PFSK-1 (cell line): ENCODE measurements around the gene MRPL1.

ENCODE experiments used
- POLR2AphosphoS5 ChIP-seq: IDR thresholded peaks from 2 replicates; pipeline ENCODE4 v1.6.1; 2012; ENCODE audit warnings: low read depth, mild to moderate bottlenecking, control low read depth, low read length, moderate library complexity
- SIN3A ChIP-seq: IDR thresholded peaks from 2 replicates; pipeline ENCODE4 v1.6.1; 2012; ENCODE audit warnings: mild to moderate bottlenecking, low read length, moderate library complexity, borderline replicate concordance; ENCODE audit not compliant: insufficient read depth
- TF ChIP-seq, protein P1 (sequence below), 2 experiments: IDR thresholded peaks; 2 replicates each; pipeline versions ENCODE4 v1.6.1 to v1.8.0; 2011 to 2012; ENCODE audit warnings: low read depth in 2 of 2, low read length in 2 of 2, control low read depth in 1 of 2, inconsistent platforms in 1 of 2, mild to moderate bottlenecking in 1 of 2, moderate library complexity in 1 of 2; ENCODE audit not compliant: insufficient read depth in 1 of 2

DNA sequence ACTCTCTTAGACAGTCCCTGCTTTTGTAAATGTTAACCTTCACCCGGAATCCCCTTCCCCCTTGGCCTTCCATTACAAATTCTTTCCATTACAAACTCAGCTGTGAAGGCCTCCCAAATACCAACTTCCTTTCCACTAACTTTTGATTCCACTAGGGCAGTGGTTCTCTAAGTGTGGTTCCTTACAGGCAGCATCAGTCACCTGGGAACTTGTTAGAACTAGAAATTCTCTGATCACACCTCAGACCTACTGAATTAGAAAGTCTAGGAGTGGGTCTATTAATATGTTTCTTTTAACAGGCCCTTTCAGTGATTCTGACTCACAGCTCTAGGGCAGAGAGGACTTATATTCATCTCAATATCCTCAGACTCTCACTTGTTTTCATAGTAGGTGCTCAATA, 19.0 kb upstream of the MRPL1 start:
- TF ChIP-seq POLR2AphosphoS5 (no peak), SIN3A (no peak)
- TF ChIP-seq, protein P1, sequence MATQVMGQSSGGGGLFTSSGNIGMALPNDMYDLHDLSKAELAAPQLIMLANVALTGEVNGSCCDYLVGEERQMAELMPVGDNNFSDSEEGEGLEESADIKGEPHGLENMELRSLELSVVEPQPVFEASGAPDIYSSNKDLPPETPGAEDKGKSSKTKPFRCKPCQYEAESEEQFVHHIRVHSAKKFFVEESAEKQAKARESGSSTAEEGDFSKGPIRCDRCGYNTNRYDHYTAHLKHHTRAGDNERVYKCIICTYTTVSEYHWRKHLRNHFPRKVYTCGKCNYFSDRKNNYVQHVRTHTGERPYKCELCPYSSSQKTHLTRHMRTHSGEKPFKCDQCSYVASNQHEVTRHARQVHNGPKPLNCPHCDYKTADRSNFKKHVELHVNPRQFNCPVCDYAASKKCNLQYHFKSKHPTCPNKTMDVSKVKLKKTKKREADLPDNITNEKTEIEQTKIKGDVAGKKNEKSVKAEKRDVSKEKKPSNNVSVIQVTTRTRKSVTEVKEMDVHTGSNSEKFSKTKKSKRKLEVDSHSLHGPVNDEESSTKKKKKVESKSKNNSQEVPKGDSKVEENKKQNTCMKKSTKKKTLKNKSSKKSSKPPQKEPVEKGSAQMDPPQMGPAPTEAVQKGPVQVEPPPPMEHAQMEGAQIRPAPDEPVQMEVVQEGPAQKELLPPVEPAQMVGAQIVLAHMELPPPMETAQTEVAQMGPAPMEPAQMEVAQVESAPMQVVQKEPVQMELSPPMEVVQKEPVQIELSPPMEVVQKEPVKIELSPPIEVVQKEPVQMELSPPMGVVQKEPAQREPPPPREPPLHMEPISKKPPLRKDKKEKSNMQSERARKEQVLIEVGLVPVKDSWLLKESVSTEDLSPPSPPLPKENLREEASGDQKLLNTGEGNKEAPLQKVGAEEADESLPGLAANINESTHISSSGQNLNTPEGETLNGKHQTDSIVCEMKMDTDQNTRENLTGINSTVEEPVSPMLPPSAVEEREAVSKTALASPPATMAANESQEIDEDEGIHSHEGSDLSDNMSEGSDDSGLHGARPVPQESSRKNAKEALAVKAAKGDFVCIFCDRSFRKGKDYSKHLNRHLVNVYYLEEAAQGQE (IDR thresholded peaks at IDR 0.05; ENCODE audit: insufficient read depth in 1 of 2, low read depth in 2 of 2, low read length in 2 of 2): no peak
